ENCODE measurements around the gene GUK1.

Gene GUK1

GRCh38 chr1:228100822-228101613 is 39.1 kb upstream of the GUK1 start:
- peak overlapping the region; percentile 92 for H3K4me3 Mint-ChIP-seq
- H3K36me3 Mint-ChIP-seq (ENCODE audit: low read depth), result peaks cover 79% of the 10 kb centered on the region
- DNase-seq, result peak; percentile 32
- H3K27me3 Mint-ChIP-seq, result no peaks in the 10 kb centered on the region
- H3K27ac Mint-ChIP-seq, result peak overlapping the region; percentile 87
- H3K4me1 Mint-ChIP-seq (ENCODE audit: low read depth), result peaks cover 30% of the 10 kb centered on the region
- no peaks in the 10 kb centered on the region for H3K9me3 Mint-ChIP-seq

GRCh38 chr1:228101614-228101993 is 38.5 kb upstream of the GUK1 start:
- Mint-ChIP-seq H3K27me3 (no peaks in the 10 kb centered on the region), H3K27ac (peak overlapping the region; percentile 87), H3K9me3 (no peaks in the 10 kb centered on the region), H3K36me3 (ENCODE audit: low read depth) (peaks cover 79% of the 10 kb centered on the region), H3K4me1 (ENCODE audit: low read depth) (peaks cover 30% of the 10 kb centered on the region), H3K4me3 (peak overlapping the region; percentile 92)
- DNase-seq, result no peak

GRCh38 chr1:228101994-228102790 is 37.9 kb upstream of the GUK1 start:
- peak overlapping the region; percentile 86 for H3K27ac Mint-ChIP-seq
- H3K27me3 Mint-ChIP-seq, result no peaks in the 10 kb centered on the region
- H3K36me3 Mint-ChIP-seq (ENCODE audit: low read depth), result peaks cover 79% of the 10 kb centered on the region
- peak overlapping the region; percentile 92 for H3K4me3 Mint-ChIP-seq
- peaks cover 30% of the 10 kb centered on the region for H3K4me1 Mint-ChIP-seq (ENCODE audit: low read depth)
- H3K9me3 Mint-ChIP-seq, result no peaks in the 10 kb centered on the region
- peak; percentile 74 for DNase-seq

- DNase-seq, result peak; percentile 97
- Mint-ChIP-seq H3K27me3 (no peaks in the 10 kb centered on the region), H3K4me3 (peak within 1 kb of the TSS; percentile 92), H3K9me3 (no peaks in the 10 kb centered on the region), H3K27ac (peak within 1 kb of the TSS; percentile 97), H3K36me3 (ENCODE audit: low read depth) (peaks cover 78% of the 10 kb centered on the region), H3K4me1 (ENCODE audit: low read depth) (peaks cover 36% of the 10 kb centered on the region)
These were observed 37.1 kb upstream of the GUK1 start, which contains the start of gene C1orf35 for GRCh38 chr1:228102791-228103620. TSS of gene C1orf35 (minus strand) at chr1:228103325. CDS start at chr1:228103227, 98 bp downstream.

GRCh38 chr1:228104526-228105269 is 35.4 kb upstream of the GUK1 start:
- peaks cover 41% of the 10 kb centered on the region for H3K4me1 Mint-ChIP-seq (ENCODE audit: low read depth)
- peak overlapping the region; percentile 92 for H3K4me3 Mint-ChIP-seq
- H3K9me3 Mint-ChIP-seq, result no peaks in the 10 kb centered on the region
- H3K27ac Mint-ChIP-seq, result peak overlapping the region; percentile 45
- no peaks in the 10 kb centered on the region for H3K27me3 Mint-ChIP-seq
- peaks cover 72% of the 10 kb centered on the region for H3K36me3 Mint-ChIP-seq (ENCODE audit: low read depth)
- no peak for DNase-seq

- no peak for DNase-seq
- peak overlapping the region; percentile 45 for H3K27ac Mint-ChIP-seq
- no peaks in the 10 kb centered on the region for H3K9me3 Mint-ChIP-seq
- H3K27me3 Mint-ChIP-seq, result no peaks in the 10 kb centered on the region
- peaks cover 65% of the 10 kb centered on the region for H3K36me3 Mint-ChIP-seq (ENCODE audit: low read depth)
- H3K4me3 Mint-ChIP-seq, result no peak overlapping the region
- peaks cover 48% of the 10 kb centered on the region for H3K4me1 Mint-ChIP-seq (ENCODE audit: low read depth)
These were observed 34.6 kb upstream of the GUK1 start for GRCh38 chr1:228105270-228105995.

- peak overlapping the region; percentile 23 for H3K4me3 Mint-ChIP-seq
- no peak for DNase-seq
- H3K27me3 Mint-ChIP-seq, result no peaks in the 10 kb centered on the region
- H3K4me1 Mint-ChIP-seq (ENCODE audit: low read depth), result peaks cover 46% of the 10 kb centered on the region
- H3K9me3 Mint-ChIP-seq, result no peaks in the 10 kb centered on the region
- peak overlapping the region; percentile 70 for H3K27ac Mint-ChIP-seq
- peaks cover 57% of the 10 kb centered on the region for H3K36me3 Mint-ChIP-seq (ENCODE audit: low read depth)
These were observed 33.9 kb upstream of the GUK1 start for GRCh38 chr1:228105996-228106799.

- Mint-ChIP-seq H3K36me3 (ENCODE audit: low read depth) (peaks cover 52% of the 10 kb centered on the region), H3K9me3 (no peaks in the 10 kb centered on the region), H3K4me1 (ENCODE audit: low read depth) (peaks cover 41% of the 10 kb centered on the region), H3K27me3 (no peaks in the 10 kb centered on the region), H3K4me3 (peak overlapping the region; percentile 23), H3K27ac (peak overlapping the region; percentile 70)
- DNase-seq, result no peak
These were observed 33.4 kb upstream of the GUK1 start for GRCh38 chr1:228106800-228107054.

- peak overlapping the region; percentile 92 for H3K4me3 Mint-ChIP-seq
- peaks cover 41% of the 10 kb centered on the region for H3K4me1 Mint-ChIP-seq (ENCODE audit: low read depth)
- H3K9me3 Mint-ChIP-seq, result no peaks in the 10 kb centered on the region
- peaks cover 51% of the 10 kb centered on the region for H3K36me3 Mint-ChIP-seq (ENCODE audit: low read depth)
- no peaks in the 10 kb centered on the region for H3K27me3 Mint-ChIP-seq
- H3K27ac Mint-ChIP-seq, result peak overlapping the region; percentile 95
- DNase-seq, result no peak
These were observed 32.4 kb upstream of the GUK1 start for GRCh38 chr1:228107636-228108035.

GRCh38 chr1:228108055-228108690 is 31.9 kb upstream of the GUK1 start:
- peaks cover 49% of the 10 kb centered on the region for H3K36me3 Mint-ChIP-seq (ENCODE audit: low read depth)

GRCh38 chr1:228108742-228109072 is 31.4 kb upstream of the GUK1 start:
- H3K9me3 Mint-ChIP-seq, result no peaks in the 10 kb centered on the region
- H3K36me3 Mint-ChIP-seq (ENCODE audit: low read depth), result peaks cover 44% of the 10 kb centered on the region
- H3K4me3 Mint-ChIP-seq, result peak overlapping the region; percentile 92
- no peak for DNase-seq
- peak overlapping the region; percentile 95 for H3K27ac Mint-ChIP-seq
- H3K4me1 Mint-ChIP-seq (ENCODE audit: low read depth), result peaks cover 35% of the 10 kb centered on the region
- H3K27me3 Mint-ChIP-seq, result no peaks in the 10 kb centered on the region

More at GRCh38 chr1:228108055-228108690, 31.9 kb upstream of the GUK1 start:
- no peaks in the 10 kb centered on the region for H3K27me3 Mint-ChIP-seq
- peak overlapping the region; percentile 95 for H3K27ac Mint-ChIP-seq
- no peak for DNase-seq
- peaks cover 40% of the 10 kb centered on the region for H3K4me1 Mint-ChIP-seq (ENCODE audit: low read depth)
- H3K9me3 Mint-ChIP-seq, result no peaks in the 10 kb centered on the region
- peak overlapping the region; percentile 92 for H3K4me3 Mint-ChIP-seq

- no peaks in the 10 kb centered on the region for H3K27me3 Mint-ChIP-seq
- peak within 1 kb of the TSS; percentile 95 for H3K27ac Mint-ChIP-seq
- peaks cover 42% of the 10 kb centered on the region for H3K36me3 Mint-ChIP-seq (ENCODE audit: low read depth)
- no peaks in the 10 kb centered on the region for H3K9me3 Mint-ChIP-seq
- H3K4me3 Mint-ChIP-seq, result peak within 1 kb of the TSS; percentile 92
- peak; percentile 100 for DNase-seq
- H3K4me1 Mint-ChIP-seq (ENCODE audit: low read depth), result peaks cover 29% of the 10 kb centered on the region
These were observed 30.8 kb upstream of the GUK1 start, which contains the start of gene MRPL55 for GRCh38 chr1:228109073-228109961. TSS of gene MRPL55 (minus strand) at chr1:228109299. CDS start at chr1:228108260, 1,039 bp downstream.
